H9 (cell line): Measurements from ENCODE around the gene TERT. TPM values are rescaled to one million over a fixed set of nuclear protein-coding genes. Genes with fewer than 3 reads are reported as not detected.

Experiments
- DNase-seq: peaks from one replicate; pipeline ENCODE4 v3.0.0-alpha.2; 2017
- H2AFZ ChIP-seq: one replicate; pipeline ENCODE4 v1.6.1; 2013; ENCODE audit warnings: mild to moderate bottlenecking, low read length, control low read depth, moderate library complexity
- H2AK5ac ChIP-seq: 2 replicates; pipeline ENCODE4 v1.6.1; 2013; ENCODE audit warnings: low read length, control low read depth, mixed read lengths; ENCODE audit not compliant: insufficient read length
- H2BK120ac ChIP-seq: one replicate; pipeline ENCODE4 v1.6.1; 2013; ENCODE audit warnings: low read depth, mild to moderate bottlenecking, low read length, control low read depth, inconsistent platforms; ENCODE audit not compliant: poor library complexity, severe bottlenecking
- H2BK12ac ChIP-seq: 2 replicates; pipeline ENCODE4 v1.6.1; 2013; ENCODE audit warnings: low read length, control low read depth, mixed read lengths, low read depth; ENCODE audit not compliant: insufficient read length
- H2BK15ac ChIP-seq: 2 replicates; pipeline ENCODE4 v1.6.1; 2013; ENCODE audit warnings: low read depth, low read length, control low read depth
- H2BK20ac ChIP-seq: one replicate; pipeline ENCODE4 v1.6.1; 2013; ENCODE audit warnings: low read depth, mild to moderate bottlenecking, low read length, control low read depth, inconsistent platforms; ENCODE audit not compliant: poor library complexity, severe bottlenecking
- H2BK5ac ChIP-seq: 2 replicates; pipeline ENCODE4 v1.6.1; 2013; ENCODE audit warnings: low read length, control low read depth, mixed read lengths; ENCODE audit not compliant: insufficient read length
- H3K14ac ChIP-seq: 2 replicates; pipeline ENCODE4 v1.6.1; 2013; ENCODE audit warnings: low read length, control low read depth; ENCODE audit not compliant: insufficient read depth
- H3K18ac ChIP-seq: 2 replicates; pipeline ENCODE4 v1.6.1; 2013; ENCODE audit warnings: low read depth, mild to moderate bottlenecking, mixed read lengths, low read length, control low read depth; ENCODE audit not compliant: insufficient read length
- H3K23ac ChIP-seq: 2 replicates; pipeline ENCODE4 v1.6.1; 2013; ENCODE audit warnings: low read length, control low read depth, mixed read lengths, low read depth; ENCODE audit not compliant: insufficient read length
- H3K23me2 ChIP-seq: 2 replicates; pipeline ENCODE4 v1.6.1; 2013; ENCODE audit warnings: low read depth, mild to moderate bottlenecking, mixed read lengths, low read length, control low read depth; ENCODE audit not compliant: insufficient read length, poor library complexity, severe bottlenecking
- H3K27ac ChIP-seq: 2 replicates; pipeline ENCODE4 v1.5.1; 2013; ENCODE audit warnings: low read length, control low read depth, mixed read lengths, low read depth; ENCODE audit not compliant: insufficient read length
- H3K27me3 ChIP-seq: 2 replicates; pipeline ENCODE4 v1.6.1; 2013; ENCODE audit warnings: low read length, control low read depth, inconsistent platforms; ENCODE audit not compliant: insufficient read depth
- H3K4ac ChIP-seq: 2 replicates; pipeline ENCODE4 v1.6.1; 2013; ENCODE audit warnings: low read depth, mild to moderate bottlenecking, control low read depth, inconsistent platforms, low read length, moderate library complexity
- H3K4me1 ChIP-seq: 2 replicates; pipeline ENCODE4 v1.6.1; 2013; ENCODE audit warnings: low read length, control low read depth, inconsistent platforms; ENCODE audit not compliant: insufficient read depth
- H3K4me2 ChIP-seq: 2 replicates; pipeline ENCODE4 v1.6.1; 2013; ENCODE audit warnings: low read length, control low read depth, mixed read lengths; ENCODE audit not compliant: insufficient read length, insufficient read depth
- H3K56ac ChIP-seq: 2 replicates; pipeline ENCODE4 v1.6.1; 2013; ENCODE audit warnings: low read depth, mild to moderate bottlenecking, mixed read lengths, low read length, control low read depth; ENCODE audit not compliant: insufficient read length
- H3K79me1 ChIP-seq: 2 replicates; pipeline ENCODE4 v1.6.1; 2013; ENCODE audit warnings: low read depth, mild to moderate bottlenecking, moderate library complexity, low read length, control low read depth, inconsistent platforms; ENCODE audit not compliant: insufficient read depth, poor library complexity, severe bottlenecking
- H3K79me2 ChIP-seq: 2 replicates; pipeline ENCODE4 v1.6.1; 2013; ENCODE audit warnings: low read length, control low read depth, inconsistent platforms; ENCODE audit not compliant: insufficient read depth
- H3K9ac ChIP-seq: 2 replicates; pipeline ENCODE4 v1.6.1; 2013; ENCODE audit warnings: low read length, control low read depth, mixed read lengths; ENCODE audit not compliant: insufficient read length; ENCODE audit errors: extremely low read depth
- H3K9me3 ChIP-seq: one replicate; pipeline ENCODE4 v1.6.1; 2013; ENCODE audit warnings: low read depth, low read length, inconsistent platforms; ENCODE audit not compliant: control insufficient read depth
- H3T11ph ChIP-seq: one replicate; pipeline ENCODE4 v1.6.1; 2013; ENCODE audit warnings: mild to moderate bottlenecking, low read length, control low read depth, inconsistent platforms
- H4K20me1 ChIP-seq: one replicate; pipeline ENCODE4 v1.6.1; 2013; ENCODE audit not compliant: control insufficient read depth, insufficient read length, insufficient read depth
- H4K5ac ChIP-seq: 2 replicates; pipeline ENCODE4 v1.6.1; 2013; ENCODE audit warnings: low read depth, mild to moderate bottlenecking, mixed read lengths, low read length, control low read depth; ENCODE audit not compliant: insufficient read length
- H4K8ac ChIP-seq: replicated peaks from 2 replicates; pipeline ENCODE4 v1.6.1; 2013; ENCODE audit warnings: low read length, control low read depth, mixed read lengths, low read depth; ENCODE audit not compliant: insufficient read length
- H4K91ac ChIP-seq: 2 replicates; pipeline ENCODE4 v1.6.1; 2013; ENCODE audit warnings: low read depth, mild to moderate bottlenecking, moderate library complexity, mixed read lengths, low read length, control low read depth; ENCODE audit not compliant: insufficient read length
- H3K27ac Mint-ChIP-seq, 3 experiments: 2 replicates in 2 of 3; 3 replicates in 1 of 3; pipeline ENCODE4 v1.8.0; 2020 to 2021; ENCODE audit warnings: mixed read lengths in 3 of 3, mild to moderate bottlenecking in 1 of 3, moderate library complexity in 1 of 3
- H3K27me3 Mint-ChIP-seq: 2 replicates; pipeline ENCODE4 v1.8.0; 2021; ENCODE audit warnings: low read depth, mild to moderate bottlenecking, moderate library complexity, mixed read lengths
- H3K36me3 Mint-ChIP-seq, 3 experiments: 2 replicates in 2 of 3; 3 replicates in 1 of 3; pipeline ENCODE4 v1.8.0; 2020 to 2021; ENCODE audit warnings: low read depth in 3 of 3, mixed read lengths in 3 of 3; ENCODE audit not compliant: insufficient read depth in 1 of 3
- H3K4me1 Mint-ChIP-seq, 2 experiments: 2 replicates each; pipeline ENCODE4 v1.8.0; 2020; ENCODE audit warnings: mixed read lengths in 2 of 2
- H3K4me3 Mint-ChIP-seq, 2 experiments: 2 replicates in 1 of 2; 3 replicates in 1 of 2; pipeline ENCODE4 v1.8.0; 2020 to 2021; ENCODE audit warnings: mild to moderate bottlenecking in 2 of 2, mixed read lengths in 2 of 2, moderate library complexity in 1 of 2
- H3K9me3 Mint-ChIP-seq, 2 experiments: 2 replicates in 1 of 2; 3 replicates in 1 of 2; pipeline ENCODE4 v1.8.0; 2020; ENCODE audit warnings: mild to moderate bottlenecking in 2 of 2, mixed read lengths in 2 of 2, moderate library complexity in 1 of 2
- CTCF ChIP-seq: fragments of 200-600 bp; sonication (generic); conservative IDR thresholded peaks from 3 replicates; pipeline ENCODE4 v1.8.0; 2021; ENCODE audit warnings: antibody characterized with exemption, mild to moderate bottlenecking
- WGBS: extraction: QIAGEN DNeasy Blood & Tissue Kit; methylation state at CpG from one replicate; pipeline ENCODE4 v1.1.7; 2013; ENCODE audit warnings: missing lambda C conversion rate, low lambda C conversion rate, mixed read lengths; ENCODE audit not compliant: insufficient read length; ENCODE audit errors: extremely low coverage; 5-methylcytosine and 5-hydroxymethylcytosine counted together
- total RNA-seq: library from RNA; stranded (reverse); gene quantifications from 2 replicates; pipeline ENCODE4 v1.2.1, GENCODE V29; 2021

The TERT gene
- total RNA-seq, 1 experiment from 2014 or later, result 15.5 TPM

DNA sequence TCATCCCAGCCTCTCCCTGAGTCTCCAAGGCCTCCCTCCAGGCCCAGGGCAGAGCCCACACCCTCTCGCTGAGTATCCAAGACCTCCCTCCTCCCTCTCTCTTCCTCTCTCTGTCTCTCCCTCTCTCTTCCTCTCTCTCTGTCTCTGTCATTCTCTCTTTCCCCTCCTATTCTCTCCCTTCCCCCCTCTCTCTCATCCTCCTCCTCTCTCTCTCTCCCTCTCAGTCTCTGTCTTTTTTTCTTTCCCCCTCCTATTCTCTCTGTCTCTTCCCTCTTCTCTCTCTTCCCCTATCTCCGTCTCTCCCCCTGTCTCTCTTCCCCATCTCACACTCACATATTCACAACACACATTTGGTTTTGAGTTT is 85.4 kb downstream of the TERT start:
- H3K4ac ChIP-seq, result no peak overlapping the region
- H2BK12ac ChIP-seq, result no peak overlapping the region
- Mint-ChIP-seq H3K36me3 (no peaks in the 10 kb centered on the region), H3K4me3 (no peak overlapping the region), H3K9me3 (peaks cover 0 to 6% of the 10 kb centered on the region in 2 experiments; a peak in 2 of 5 replicates), H3K4me1 (peaks cover 9 to 16% of the 10 kb centered on the region in 2 experiments), H3K27me3 (peaks cover 8% of the 10 kb centered on the region), H3K27ac (no peak overlapping the region; a peak in 1 of 7 replicates)
- no peak overlapping the region for H3K27ac ChIP-seq
- H4K8ac ChIP-seq, result no peak overlapping the region
- H3K79me2 ChIP-seq, result no peaks in the 10 kb centered on the region
- no peak overlapping the region for H3K23ac ChIP-seq
- no CpG with 5 or more reads among the region's 2 CpGs for WGBS
- no peak overlapping the region for H2BK20ac ChIP-seq
- peaks cover 3% of the 10 kb centered on the region for H4K20me1 ChIP-seq
- no peak overlapping the region for H2AK5ac ChIP-seq
- H3K27me3 ChIP-seq, result no peaks in the 10 kb centered on the region
- no peak overlapping the region for H2AFZ ChIP-seq
- no peak overlapping the region for H4K5ac ChIP-seq
- no peak overlapping the region for H3K18ac ChIP-seq
- TF ChIP-seq CTCF, result no peak
- H3K23me2 ChIP-seq, result no peaks in the 10 kb centered on the region
- no peak overlapping the region for H2BK5ac ChIP-seq
- H3K79me1 ChIP-seq, result no peaks in the 10 kb centered on the region
- H4K91ac ChIP-seq, result no peak overlapping the region
- no peak overlapping the region for H3K14ac ChIP-seq
- no peaks in the 10 kb centered on the region for H3K4me1 ChIP-seq
- no peak for DNase-seq
- no peak overlapping the region for H3K9ac ChIP-seq
- H3K4me2 ChIP-seq, result no peak overlapping the region
- no peaks in the 10 kb centered on the region for H3K9me3 ChIP-seq
- no peak overlapping the region for H2BK15ac ChIP-seq
- H2BK120ac ChIP-seq, result no peak overlapping the region
- H3T11ph ChIP-seq, result no peak overlapping the region
- H3K56ac ChIP-seq, result no peak overlapping the region
